K562 (cell line): ENCODE data around the gene PPP1CA. TPM values are rescaled to one million over a fixed set of nuclear protein-coding genes. Genes with fewer than 3 reads are reported as not detected.

Experiments
- BHLHE40 ChIP-seq: IDR thresholded peaks from 2 replicates; pipeline ENCODE4 v1.6.1; 2011; ENCODE audit warnings: low read length, improper control_type of control experiment
- CSDE1 ChIP-seq, 2 experiments: fragments of 450-650 bp; IDR thresholded peaks; 2 replicates each; pipeline ENCODE4 v1.6.1; 2016; ENCODE audit warnings: mild to moderate bottlenecking in 1 of 2
- DPF2 ChIP-seq: fragments of 450-650 bp; IDR thresholded peaks from 2 replicates; pipeline ENCODE4 v1.6.1; 2016
- HDAC3 ChIP-seq: fragments of 450-650 bp; IDR thresholded peaks from 2 replicates; pipeline ENCODE4 v1.6.1; 2018; ENCODE audit warnings: borderline replicate concordance, mild to moderate bottlenecking, moderate library complexity; ENCODE audit not compliant: partially characterized antibody
- HMG20A ChIP-seq: fragments of 450-650 bp; formaldehyde crosslinking; conservative IDR thresholded peaks from 2 replicates; pipeline ENCODE4 v1.4.0; 2020; ENCODE audit warnings: mild to moderate bottlenecking, mixed read lengths
- HMG20B ChIP-seq: fragments of 250-450 bp; sonication (Bioruptor Pico); IDR thresholded peaks from 2 replicates; pipeline ENCODE4 v1.5.0; 2021; ENCODE audit warnings: mild to moderate bottlenecking
- MCM3 ChIP-seq: fragments of 450-650 bp; IDR thresholded peaks from 2 replicates; pipeline ENCODE4 v1.6.1; 2016
- NCOR1 ChIP-seq: fragments of 450-650 bp; IDR thresholded peaks from 2 replicates; pipeline ENCODE4 v1.6.1; 2016; ENCODE audit warnings: mild to moderate bottlenecking, moderate library complexity
- NELFE ChIP-seq: IDR thresholded peaks from 2 replicates; pipeline ENCODE4 v1.6.1; 2011; ENCODE audit warnings: mild to moderate bottlenecking; ENCODE audit not compliant: insufficient read depth, insufficient read length
- POLR2AphosphoS5 ChIP-seq: IDR thresholded peaks from 2 replicates; pipeline ENCODE4 v1.6.1; 2011; ENCODE audit warnings: mild to moderate bottlenecking, low read depth, low read length, moderate library complexity; ENCODE audit not compliant: control insufficient read depth, insufficient read depth
- PPARD ChIP-seq: fragments of 250-450 bp; sonication (Bioruptor Pico); IDR thresholded peaks from 2 replicates; pipeline ENCODE4 v1.8.0; 2022; ENCODE audit warnings: inconsistent platforms, mild to moderate bottlenecking, moderate library complexity
- RB1 ChIP-seq: fragments of 450-650 bp; IDR thresholded peaks from 2 replicates; pipeline ENCODE4 v1.6.1; 2017; ENCODE audit warnings: low read depth, mild to moderate bottlenecking
- SNIP1 ChIP-seq: fragments of 450-650 bp; IDR thresholded peaks from 2 replicates; pipeline ENCODE4 v1.7.1; 2017; ENCODE audit warnings: low read depth, mild to moderate bottlenecking
- SOX6 ChIP-seq: fragments of 450-650 bp; IDR thresholded peaks from 2 replicates; pipeline ENCODE4 v1.6.1; 2014; ENCODE audit warnings: mild to moderate bottlenecking
- TBP ChIP-seq: optimal IDR thresholded peaks from 2 replicates; pipeline ENCODE3; 2011; ENCODE audit warnings: low read depth, low read length, improper control_type of control experiment
- ZBTB33 ChIP-seq: sonication (generic); formaldehyde crosslinking; IDR thresholded peaks from 2 replicates; pipeline ENCODE4 v1.8.1; 2023; ENCODE audit warnings: mild to moderate bottlenecking, missing genetic modification reagents
- ZNF384 ChIP-seq: IDR thresholded peaks from 2 replicates; pipeline ENCODE4 v1.6.1; 2012; ENCODE audit warnings: low read depth, low read length, improper control_type of control experiment
- ZNF644 ChIP-seq: fragments of 200-800 bp; sonication (Bioruptor generic); IDR thresholded peaks from 2 replicates; pipeline ENCODE4 v1.6.1; 2016; ENCODE audit warnings: low read depth, missing genetic modification characterization, missing compliant biosample characterization
- polyA plus RNA-seq, 8 experiments: library from polyadenylated mRNA; depleted of rRNA in 4 of 8; stranded (reverse) in 5 of 8; unstranded in 3 of 8; fragments of >200 nt; fragmentation: Nextera tagmentation in 2 of 8; fragmentation: Illumina TruSeq in 1 of 8; extraction: Ambion mirVana in 2 of 8; extraction: Trizol in 1 of 8; gene quantifications; 2 replicates each; pipeline versions ENCODE4 v1.2.1 to v1.2.3, GENCODE V29; 2011 to 2014; ENCODE audit warnings: inconsistent platforms in 1 of 8, missing spikeins in 1 of 8
- total RNA-seq, 7 experiments: library from RNA; depleted of rRNA in 6 of 7; stranded (reverse); fragments of >200 nt in 6 of 7; fragmentation: Illumina TruSeq in 2 of 7; extraction: Trizol in 2 of 7; gene quantifications; 2 replicates each; pipeline versions ENCODE4 v1.2.1 to v1.2.3, GENCODE V29; 2011 to 2021; ENCODE audit warnings: low replicate concordance in 1 of 7
- TF ChIP-seq, protein P1 (sequence below): fragments of 450-650 bp; IDR thresholded peaks from 2 replicates; pipeline ENCODE4 v1.6.1; 2016; ENCODE audit warnings: mild to moderate bottlenecking
- TF ChIP-seq, protein P2 (sequence below), 3 experiments: IDR thresholded peaks in 2 of 3; conservative IDR thresholded peaks in 1 of 3; 2 replicates each; pipeline ENCODE4 v1.5.1; 2011 to 2012; ENCODE audit warnings: low read length in 3 of 3, mild to moderate bottlenecking in 3 of 3, control low read depth in 2 of 3, improper control_type of control experiment in 1 of 3, inconsistent platforms in 1 of 3, low read depth in 1 of 3, mixed read lengths in 1 of 3, moderate library complexity in 1 of 3; ENCODE audit not compliant: insufficient read depth in 2 of 3
- TF ChIP-seq, protein P3 (sequence below): fragments of 250-450 bp; sonication (Bioruptor Pico); IDR thresholded peaks from 2 replicates; pipeline ENCODE4 v1.8.0; 2022; ENCODE audit warnings: inconsistent platforms

The PPP1CA gene
- total and polyA plus RNA-seq, 9 of the 15 experiments (the other 6 are each of a cell fraction or from before 2014, with no cell fraction given), result 18.2 to 242 (median 188) TPM

GRCh38 chr11:67428052-67429001 lies 26.7 kb upstream of the PPP1CA start, which contains the start of gene RPS6KB2 (continued):
- TF ChIP-seq BHLHE40 (peak; percentile 32; the same call in 1 of the 2 replicates), NCOR1 (no peak), DPF2 (no peak), POLR2AphosphoS5 (peak; percentile 73; the same call in 1 of the 2 replicates), HMG20A (CRISPR knock-in tag) (no peak), PPARD (CRISPR knock-in tag) (no peak), ZNF384 (0 out of 2 replicates have a peak, but pooled peaks have one; percentile 22), MCM3 (no peak), HMG20B (CRISPR knock-in tag) (no peak), SOX6 (no peak), SNIP1 (no peak), RB1 (peak; percentile 94), TBP (peak; percentile 69), HDAC3 (no peak), CSDE1 (IDR thresholded peaks at IDR 0.05) (peak in 1 of 2 experiments; percentile 88; a peak in 1 of 4 replicates), ZBTB33 (CRISPR knock-in tag) (no peak), ZNF644 (tag) (no peak), NELFE (no peak)
- TF ChIP-seq, protein P1, sequence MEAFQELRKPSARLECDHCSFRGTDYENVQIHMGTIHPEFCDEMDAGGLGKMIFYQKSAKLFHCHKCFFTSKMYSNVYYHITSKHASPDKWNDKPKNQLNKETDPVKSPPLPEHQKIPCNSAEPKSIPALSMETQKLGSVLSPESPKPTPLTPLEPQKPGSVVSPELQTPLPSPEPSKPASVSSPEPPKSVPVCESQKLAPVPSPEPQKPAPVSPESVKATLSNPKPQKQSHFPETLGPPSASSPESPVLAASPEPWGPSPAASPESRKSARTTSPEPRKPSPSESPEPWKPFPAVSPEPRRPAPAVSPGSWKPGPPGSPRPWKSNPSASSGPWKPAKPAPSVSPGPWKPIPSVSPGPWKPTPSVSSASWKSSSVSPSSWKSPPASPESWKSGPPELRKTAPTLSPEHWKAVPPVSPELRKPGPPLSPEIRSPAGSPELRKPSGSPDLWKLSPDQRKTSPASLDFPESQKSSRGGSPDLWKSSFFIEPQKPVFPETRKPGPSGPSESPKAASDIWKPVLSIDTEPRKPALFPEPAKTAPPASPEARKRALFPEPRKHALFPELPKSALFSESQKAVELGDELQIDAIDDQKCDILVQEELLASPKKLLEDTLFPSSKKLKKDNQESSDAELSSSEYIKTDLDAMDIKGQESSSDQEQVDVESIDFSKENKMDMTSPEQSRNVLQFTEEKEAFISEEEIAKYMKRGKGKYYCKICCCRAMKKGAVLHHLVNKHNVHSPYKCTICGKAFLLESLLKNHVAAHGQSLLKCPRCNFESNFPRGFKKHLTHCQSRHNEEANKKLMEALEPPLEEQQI, result no peak
- TF ChIP-seq, protein P2, sequence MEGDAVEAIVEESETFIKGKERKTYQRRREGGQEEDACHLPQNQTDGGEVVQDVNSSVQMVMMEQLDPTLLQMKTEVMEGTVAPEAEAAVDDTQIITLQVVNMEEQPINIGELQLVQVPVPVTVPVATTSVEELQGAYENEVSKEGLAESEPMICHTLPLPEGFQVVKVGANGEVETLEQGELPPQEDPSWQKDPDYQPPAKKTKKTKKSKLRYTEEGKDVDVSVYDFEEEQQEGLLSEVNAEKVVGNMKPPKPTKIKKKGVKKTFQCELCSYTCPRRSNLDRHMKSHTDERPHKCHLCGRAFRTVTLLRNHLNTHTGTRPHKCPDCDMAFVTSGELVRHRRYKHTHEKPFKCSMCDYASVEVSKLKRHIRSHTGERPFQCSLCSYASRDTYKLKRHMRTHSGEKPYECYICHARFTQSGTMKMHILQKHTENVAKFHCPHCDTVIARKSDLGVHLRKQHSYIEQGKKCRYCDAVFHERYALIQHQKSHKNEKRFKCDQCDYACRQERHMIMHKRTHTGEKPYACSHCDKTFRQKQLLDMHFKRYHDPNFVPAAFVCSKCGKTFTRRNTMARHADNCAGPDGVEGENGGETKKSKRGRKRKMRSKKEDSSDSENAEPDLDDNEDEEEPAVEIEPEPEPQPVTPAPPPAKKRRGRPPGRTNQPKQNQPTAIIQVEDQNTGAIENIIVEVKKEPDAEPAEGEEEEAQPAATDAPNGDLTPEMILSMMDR (IDR thresholded peaks at IDR 0.05 in 2 of 3, conservative IDR thresholded peaks at IDR 0.05 in 1 of 3; ENCODE audit: insufficient read depth in 2 of 3, low read depth in 1 of 3, low read length in 3 of 3), result no peak
- TF ChIP-seq, protein P3, sequence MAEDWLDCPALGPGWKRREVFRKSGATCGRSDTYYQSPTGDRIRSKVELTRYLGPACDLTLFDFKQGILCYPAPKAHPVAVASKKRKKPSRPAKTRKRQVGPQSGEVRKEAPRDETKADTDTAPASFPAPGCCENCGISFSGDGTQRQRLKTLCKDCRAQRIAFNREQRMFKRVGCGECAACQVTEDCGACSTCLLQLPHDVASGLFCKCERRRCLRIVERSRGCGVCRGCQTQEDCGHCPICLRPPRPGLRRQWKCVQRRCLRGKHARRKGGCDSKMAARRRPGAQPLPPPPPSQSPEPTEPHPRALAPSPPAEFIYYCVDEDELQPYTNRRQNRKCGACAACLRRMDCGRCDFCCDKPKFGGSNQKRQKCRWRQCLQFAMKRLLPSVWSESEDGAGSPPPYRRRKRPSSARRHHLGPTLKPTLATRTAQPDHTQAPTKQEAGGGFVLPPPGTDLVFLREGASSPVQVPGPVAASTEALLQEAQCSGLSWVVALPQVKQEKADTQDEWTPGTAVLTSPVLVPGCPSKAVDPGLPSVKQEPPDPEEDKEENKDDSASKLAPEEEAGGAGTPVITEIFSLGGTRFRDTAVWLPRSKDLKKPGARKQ, result no peak
